CD4-positive, alpha-beta memory T cell (primary cell): Measurements from ENCODE around the gene AHI1. TPM values are rescaled to one million over a fixed set of nuclear protein-coding genes. Genes with fewer than 3 reads are reported as not detected.

ENCODE experiments used
- CTCF ChIA-PET: fragments of 350-600 bp; sonication (Branson Sonifier 250); formaldehyde crosslinking; loops from one replicate; lab custom pipeline; 2021; ENCODE audit warnings: inconsistent platforms; ENCODE audit not compliant: partially characterized antibody; lab: Charles Lee
- POLR2A ChIA-PET: fragments of 350-600 bp; sonication (Branson Sonifier 250); formaldehyde crosslinking; loops from one replicate; lab custom pipeline; 2021; ENCODE audit not compliant: partially characterized antibody; lab: Charles Lee
- DNase-seq, 5 donors: peaks; one replicate each; pipeline versions ENCODE4 v3.0.0 to v3.0.0-alpha.2; 2020 to 2022; ENCODE audit warnings: mixed read lengths in 1 of 5
- H3K27ac ChIP-seq: one replicate; pipeline ENCODE4 v1.7.0; 2013; ENCODE audit warnings: low read depth, low read length
- H3K27me3 ChIP-seq: 2 replicates; pipeline ENCODE4 v1.7.0; 2013; ENCODE audit warnings: mild to moderate bottlenecking, low read length, moderate library complexity; ENCODE audit not compliant: insufficient read depth
- H3K36me3 ChIP-seq: 2 replicates; pipeline ENCODE4 v1.7.0; 2013; ENCODE audit warnings: mild to moderate bottlenecking, low read length, moderate library complexity; ENCODE audit not compliant: insufficient read depth
- H3K4me1 ChIP-seq: 2 replicates; pipeline ENCODE4 v1.7.0; 2013; ENCODE audit warnings: mild to moderate bottlenecking, low read length, moderate library complexity; ENCODE audit not compliant: insufficient read depth
- H3K4me3 ChIP-seq, 2 donors: one replicate each; pipeline ENCODE4 v1.7.0; 2013; ENCODE audit warnings: low read length in 2 of 2, mild to moderate bottlenecking in 1 of 2
- H3K9me3 ChIP-seq, 2 donors: one replicate each; pipeline ENCODE4 v1.7.0; 2013; ENCODE audit warnings: low read length in 2 of 2, control low read depth in 1 of 2; ENCODE audit not compliant: control insufficient read depth in 1 of 2
- H3K27ac Mint-ChIP-seq, 7 donors: one replicate each; pipeline ENCODE4 v1.8.0; 2020 to 2021; ENCODE audit warnings: mixed read lengths in 7 of 7, mild to moderate bottlenecking in 6 of 7, inconsistent platforms in 3 of 7, moderate library complexity in 3 of 7
- H3K27me3 Mint-ChIP-seq, 2 donors: one replicate each; pipeline ENCODE4 v1.8.0; 2020 to 2021; ENCODE audit warnings: mixed read lengths in 2 of 2
- H3K36me3 Mint-ChIP-seq, 2 donors: one replicate each; pipeline ENCODE4 v1.8.0; 2020 to 2021; ENCODE audit warnings: mixed read lengths in 2 of 2, inconsistent platforms in 1 of 2, mild to moderate bottlenecking in 1 of 2
- H3K4me1 Mint-ChIP-seq, 4 donors: one replicate each; pipeline ENCODE4 v1.8.0; 2020 to 2021; ENCODE audit warnings: mixed read lengths in 4 of 4, mild to moderate bottlenecking in 1 of 4
- H3K4me3 Mint-ChIP-seq, 8 donors: one replicate each; pipeline ENCODE4 v1.8.0; 2020 to 2021; ENCODE audit warnings: mixed read lengths in 8 of 8, mild to moderate bottlenecking in 7 of 8, moderate library complexity in 6 of 8, inconsistent platforms in 3 of 8
- H3K9me3 Mint-ChIP-seq, 8 donors: one replicate each; pipeline ENCODE4 v1.8.0; 2020 to 2021; ENCODE audit warnings: mixed read lengths in 8 of 8, mild to moderate bottlenecking in 5 of 8, inconsistent platforms in 3 of 8, moderate library complexity in 1 of 8
- intact Hi-C: fragments of 100-400 bp; cut with micrococcal nuclease; formaldehyde crosslinking; loops from one replicate; pipeline ENCODE4 v1.15.1; 2023
- polyA plus RNA-seq, 2 donors: library from polyadenylated mRNA; unstranded; fragments of 300-500 nt; fragmentation: Illumina TruSeq; gene quantifications; one replicate each; pipeline ENCODE4 v1.2.3, GENCODE V29; 2021
- total RNA-seq, 2 experiments: library from RNA; stranded (reverse); gene quantifications; one replicate each; pipeline ENCODE4 v1.2.3, GENCODE V29; 2021

The AHI1 gene
- total and polyA plus RNA-seq, 4 experiments from 2014 or later: 0.59 to 12.8 (median 9.2) TPM

DNA sequence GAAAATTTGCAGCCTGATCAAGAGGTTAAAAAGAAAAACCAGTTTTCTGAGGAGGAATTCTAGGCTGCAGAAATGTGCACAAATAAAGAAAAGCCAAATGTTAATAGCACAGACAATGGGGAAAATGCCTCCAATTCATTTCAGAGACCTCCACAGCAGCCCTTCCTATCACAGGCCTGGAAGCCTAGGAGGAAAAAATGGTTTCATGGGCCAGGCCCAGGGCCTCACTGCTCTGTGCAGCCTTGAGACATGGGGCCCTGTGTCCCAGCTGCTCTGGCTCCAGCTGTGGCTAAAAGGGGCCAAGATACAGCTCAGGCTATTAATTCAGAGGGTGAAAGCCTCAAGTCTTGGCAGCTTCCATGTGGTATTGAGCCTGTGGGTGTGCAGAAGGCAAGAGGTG, 18.9 kb downstream of the AHI1 start:
- H3K36me3 Mint-ChIP-seq: peaks cover 29 to 40% of the 10 kb centered on the region in 2 donors

GRCh38 chr6:135475292-135475886, 22.2 kb downstream of the AHI1 start:
- CTCF ChIA-PET: no interaction called here
- no peak overlapping the region for H3K4me3 ChIP-seq
- Mint-ChIP-seq H3K36me3 (peaks cover 18 to 23% of the 10 kb centered on the region in 2 donors), H3K4me1 (no peaks in the 10 kb centered on the region), H3K27ac (no peak overlapping the region), H3K9me3 (peaks cover 0 to 23% (median 13%) of the 10 kb centered on the region in 8 donors), H3K27me3 (no peaks in the 10 kb centered on the region), H3K4me3 (no peak overlapping the region)
- H3K9me3 ChIP-seq: no peaks in the 10 kb centered on the region
- H3K4me1 ChIP-seq: no peaks in the 10 kb centered on the region
- intact Hi-C loops: no loop called here
- no peaks in the 10 kb centered on the region for H3K36me3 ChIP-seq
- no peaks in the 10 kb centered on the region for H3K27me3 ChIP-seq
- POLR2A ChIA-PET: no interaction called here
- H3K27ac ChIP-seq: no peak overlapping the region
- DNase-seq: no peak

More for the DNA sequence above, 18.9 kb downstream of the AHI1 start:
- Histone ChIP-seq H3K36me3 (no peaks in the 10 kb centered on the region), H3K4me1 (no peaks in the 10 kb centered on the region), H3K9me3 (peaks cover 0 to 7% of the 10 kb centered on the region in 2 donors), H3K4me3 (no peak overlapping the region), H3K27ac (no peak overlapping the region), H3K27me3 (no peaks in the 10 kb centered on the region)
- intact Hi-C loops: no loop called here
- H3K27ac Mint-ChIP-seq: no peak overlapping the region
- H3K9me3 Mint-ChIP-seq: peaks cover 0 to 49% (median 27%) of the 10 kb centered on the region in 8 donors
- H3K4me3 Mint-ChIP-seq: no peak overlapping the region
- CTCF ChIA-PET: no interaction called here
- POLR2A ChIA-PET: no interaction called here
- no peaks in the 10 kb centered on the region for H3K4me1 Mint-ChIP-seq
- DNase-seq: no peak
- H3K27me3 Mint-ChIP-seq: no peaks in the 10 kb centered on the region

- Histone ChIP-seq H3K27ac (no peak overlapping the region), H3K4me1 (no peaks in the 10 kb centered on the region), H3K4me3 (no peak overlapping the region), H3K27me3 (no peaks in the 10 kb centered on the region), H3K36me3 (no peaks in the 10 kb centered on the region), H3K9me3 (no peaks in the 10 kb centered on the region)
- ChIA-PET POLR2A (no interaction called here), CTCF (no interaction called here)
- H3K9me3 Mint-ChIP-seq: peaks cover 0 to 14% (median 8%) of the 10 kb centered on the region in 8 donors
- H3K27me3 Mint-ChIP-seq: no peaks in the 10 kb centered on the region
- no peak overlapping the region for H3K4me3 Mint-ChIP-seq
- intact Hi-C loops: no loop called here
- DNase-seq: no peak
- H3K27ac Mint-ChIP-seq: no peak overlapping the region
- H3K36me3 Mint-ChIP-seq: peaks cover 11 to 13% of the 10 kb centered on the region in 2 donors
- no peaks in the 10 kb centered on the region for H3K4me1 Mint-ChIP-seq
Measured at GRCh38 chr6:135474362-135474761, 23.2 kb downstream of the AHI1 start.

DNA sequence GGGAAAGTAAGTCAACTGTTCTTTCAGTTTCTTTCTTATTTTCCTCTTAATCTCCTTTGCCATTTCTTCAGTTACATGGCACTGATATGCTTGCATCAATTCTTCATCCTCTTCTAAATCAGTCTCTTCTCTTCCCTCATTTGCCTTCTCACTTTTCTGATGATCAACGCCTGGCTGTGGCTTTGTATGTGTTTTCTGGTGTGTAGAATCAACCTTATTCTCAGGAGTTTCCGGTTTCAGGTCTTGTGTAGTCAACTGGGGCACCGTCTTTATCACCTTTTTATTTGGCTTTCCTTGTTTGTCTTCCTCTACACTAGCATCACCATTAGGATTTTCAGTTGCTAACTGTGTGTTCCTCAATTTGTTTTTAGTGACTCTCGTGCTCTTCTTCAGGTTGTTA, 31.6 kb downstream of the AHI1 start:
- DNase-seq: no peak
- ChIA-PET POLR2A (no interaction called here), CTCF (interaction anchor here (0.6 kb wide), 1 partner anchor 10 kb away, joined by 3 read pairs; no protein-coding TSS in a partner anchor)
- Histone ChIP-seq H3K9me3 (no peaks in the 10 kb centered on the region), H3K4me1 (no peaks in the 10 kb centered on the region), H3K27ac (no peak overlapping the region), H3K27me3 (no peaks in the 10 kb centered on the region), H3K36me3 (no peaks in the 10 kb centered on the region), H3K4me3 (no peak overlapping the region)
- no peaks in the 10 kb centered on the region for H3K27me3 Mint-ChIP-seq
- H3K9me3 Mint-ChIP-seq: peaks cover 0 to 4% (median 0%) of the 10 kb centered on the region in 8 donors
- H3K36me3 Mint-ChIP-seq: peaks cover 1 to 10% of the 10 kb centered on the region in 2 donors
- intact Hi-C loops: no loop called here
- peaks cover 0 to 3% (median 1%) of the 10 kb centered on the region in 4 donors for H3K4me1 Mint-ChIP-seq
- H3K4me3 Mint-ChIP-seq: no peak overlapping the region
- no peak overlapping the region for H3K27ac Mint-ChIP-seq

- Mint-ChIP-seq H3K36me3 (peaks cover 1 to 10% of the 10 kb centered on the region in 2 donors), H3K4me3 (no peak overlapping the region), H3K27ac (no peak overlapping the region), H3K27me3 (no peaks in the 10 kb centered on the region), H3K9me3 (no peaks in the 10 kb centered on the region), H3K4me1 (peaks cover 0 to 4% (median 2%) of the 10 kb centered on the region in 4 donors)
- DNase-seq: no peak
- Histone ChIP-seq H3K27ac (no peak overlapping the region), H3K36me3 (no peaks in the 10 kb centered on the region), H3K27me3 (no peaks in the 10 kb centered on the region), H3K4me1 (no peaks in the 10 kb centered on the region), H3K4me3 (no peak overlapping the region), H3K9me3 (no peaks in the 10 kb centered on the region)
- POLR2A ChIA-PET: no interaction called here
- intact Hi-C loops: no loop called here
- CTCF ChIA-PET: interaction anchor here (0.6 to 1.5 kb wide), 2 partner anchors 10 to 15 kb away, joined by 3 to 4 read pairs; no protein-coding TSS in a partner anchor
Measured at GRCh38 chr6:135465307-135465706, 32.2 kb downstream of the AHI1 start.

DNA sequence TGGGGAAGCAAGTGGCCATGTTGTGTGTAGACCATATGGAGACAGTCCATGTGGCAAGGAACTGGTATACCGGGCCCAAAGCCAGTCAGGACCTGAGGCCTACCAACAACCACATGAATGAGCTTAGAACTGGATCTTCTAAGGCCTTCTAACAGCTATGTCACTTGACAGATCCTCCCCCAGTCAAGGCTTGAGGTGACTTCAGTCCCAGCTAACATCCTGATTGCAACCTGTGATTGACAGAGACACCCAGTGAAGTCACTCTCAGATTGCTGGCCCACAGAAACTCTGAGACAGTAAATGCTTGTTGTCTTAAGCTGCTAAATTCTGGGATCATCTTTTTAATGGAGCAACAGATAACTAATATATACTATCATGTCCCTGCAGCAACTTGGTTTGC, 32.9 kb downstream of the AHI1 start:
- H3K27ac ChIP-seq: no peak overlapping the region
- Mint-ChIP-seq H3K27me3 (no peaks in the 10 kb centered on the region), H3K4me3 (no peak overlapping the region), H3K36me3 (peaks cover 1 to 10% of the 10 kb centered on the region in 2 donors), H3K27ac (no peak overlapping the region), H3K4me1 (peaks cover 0 to 5% (median 2%) of the 10 kb centered on the region in 4 donors), H3K9me3 (no peaks in the 10 kb centered on the region)
- no peaks in the 10 kb centered on the region for H3K27me3 ChIP-seq
- H3K36me3 ChIP-seq: no peaks in the 10 kb centered on the region
- POLR2A ChIA-PET: interaction anchor here (1.0 to 1.1 kb wide), 2 partner anchors 8 to 13 kb away, joined by 3 read pairs; no protein-coding TSS in a partner anchor
- no peak overlapping the region for H3K4me3 ChIP-seq
- intact Hi-C loops: no loop called here
- H3K4me1 ChIP-seq: no peaks in the 10 kb centered on the region
- CTCF ChIA-PET: interaction anchor here (1.5 to 1.9 kb wide), 2 partner anchors 10 to 14 kb away, joined by 4 to 7 read pairs; no protein-coding TSS in a partner anchor
- no peaks in the 10 kb centered on the region for H3K9me3 ChIP-seq
- DNase-seq: no peak

GRCh38 chr6:135461208-135461607, 36.3 kb downstream of the AHI1 start:
- no peak overlapping the region for H3K4me3 ChIP-seq
- H3K4me3 Mint-ChIP-seq: no peak overlapping the region

More at GRCh38 chr6:135461208-135461607, 36.3 kb downstream of the AHI1 start:
- intact Hi-C loops: no loop called here
- H3K27ac ChIP-seq: no peak overlapping the region
- no peaks in the 10 kb centered on the region for H3K4me1 ChIP-seq
- no peak for DNase-seq
- no peaks in the 10 kb centered on the region for H3K9me3 ChIP-seq
- H3K27me3 ChIP-seq: no peaks in the 10 kb centered on the region
- H3K36me3 ChIP-seq: no peaks in the 10 kb centered on the region
- ChIA-PET POLR2A (no interaction called here), CTCF (no interaction called here)
- Mint-ChIP-seq H3K36me3 (peaks cover 1 to 10% of the 10 kb centered on the region in 2 donors), H3K9me3 (no peaks in the 10 kb centered on the region), H3K27ac (no peak overlapping the region), H3K27me3 (no peaks in the 10 kb centered on the region), H3K4me1 (peaks cover 0 to 5% (median 2%) of the 10 kb centered on the region in 4 donors)
